ENCODE measurements around the gene CWC22. TPM values are rescaled to one million over a fixed set of nuclear protein-coding genes. Genes with fewer than 3 reads are reported as not detected.

CWC22 gene
- total and polyA plus RNA-seq, 2 of the 13 experiments (the other 11 are each of a cell fraction or from before 2014, with no cell fraction given) = 5.7 to 29.2 TPM

GRCh38 chr2:180006781-180007579 is at the start of gene CWC22 (continued):
- TF ChIP-seq GTF3A (CRISPR knock-in tag; conservative IDR thresholded peaks at IDR 0.05) = 0 out of 2 replicates have a peak, but pooled peaks have one; percentile 38
- TF ChIP-seq RFXANK (CRISPR knock-in tag; IDR thresholded peaks at IDR 0.05) = no peak
- TF ChIP-seq ZNF780A (CRISPR knock-in tag; IDR thresholded peaks at IDR 0.05) = no peak
- 0 out of 2 replicates have a peak, but pooled peaks have one; percentile 25 for TF ChIP-seq NFYC (CRISPR knock-in tag; IDR thresholded peaks at IDR 0.05)
- TF ChIP-seq MBD4 (IDR thresholded peaks at IDR 0.05; ENCODE audit: borderline replicate concordance, low read length) = no peak
- no peak for TF ChIP-seq ZNF260 (CRISPR knock-in tag; IDR thresholded peaks at IDR 0.05; ENCODE audit: borderline replicate concordance, low read depth)
- TF ChIP-seq HNRNPLL (IDR thresholded peaks at IDR 0.05; ENCODE audit: low read depth, low read length, poor library complexity, severe bottlenecking) = peak; percentile 59
- TF ChIP-seq GMEB1 (CRISPR knock-in tag; IDR thresholded peaks at IDR 0.05; ENCODE audit: borderline replicate concordance) = peak; percentile 92
- TF ChIP-seq MNT (IDR thresholded peaks at IDR 0.05) = no peak
- TF ChIP-seq HOXA3 (CRISPR knock-in tag; IDR thresholded peaks at IDR 0.05) = peak; percentile 99
- peak; percentile 1 for TF ChIP-seq TBL1XR1 (IDR thresholded peaks at IDR 0.05; ENCODE audit: borderline replicate concordance, low read length, partially characterized antibody)
- peak; percentile 77 for TF ChIP-seq SNAPC4 (CRISPR knock-in tag; IDR thresholded peaks at IDR 0.05)
- 0 out of 2 replicates have a peak, but pooled peaks have one; percentile 45 for TF ChIP-seq BRF2 (CRISPR knock-in tag; IDR thresholded peaks at IDR 0.05)
- TF ChIP-seq MAFF (IDR thresholded peaks at IDR 0.05; ENCODE audit: low read depth, low read length) = peak; percentile 35; the same call in 1 of the 2 replicates
- peak; percentile 91; the same call in 1 of the 2 replicates for TF ChIP-seq ZFP41 (CRISPR knock-in tag; IDR thresholded peaks at IDR 0.05; ENCODE audit: borderline replicate concordance)
- no peak for TF ChIP-seq FOXO4 (CRISPR knock-in tag; conservative IDR thresholded peaks at IDR 0.05)
- peak; percentile 74 for TF ChIP-seq KLF6 (CRISPR knock-in tag; IDR thresholded peaks at IDR 0.05)
- TF ChIP-seq ZNF530 (CRISPR knock-in tag; IDR thresholded peaks at IDR 0.05; ENCODE audit: low read depth) = no peak
